Trophoblast cell (in vitro differentiated cells and primary cell): ENCODE measurements around the gene WASF3.

Experiments
- DNase-seq, 2 donors: peaks; one replicate each; pipeline ENCODE4 v3.0.0-alpha.2; 2016
- H2AFZ ChIP-seq: 2 replicates; pipeline ENCODE4 v1.6.1; 2013; ENCODE audit warnings: low read length, moderate library complexity, mild to moderate bottlenecking; ENCODE audit not compliant: insufficient read depth, poor library complexity
- H2AK5ac ChIP-seq: 2 replicates; pipeline ENCODE4 v1.6.1; 2013; ENCODE audit warnings: mild to moderate bottlenecking, low read length
- H2BK120ac ChIP-seq: 2 replicates; pipeline ENCODE4 v1.6.1; 2013; ENCODE audit warnings: low read length, mild to moderate bottlenecking, moderate library complexity; ENCODE audit not compliant: insufficient read depth, poor library complexity
- H2BK12ac ChIP-seq: 2 replicates; pipeline ENCODE4 v1.6.1; 2013; ENCODE audit warnings: mild to moderate bottlenecking, low read length, moderate library complexity
- H2BK5ac ChIP-seq: 2 replicates; pipeline ENCODE4 v1.6.1; 2013; ENCODE audit warnings: low read length, low read depth, moderate library complexity, mild to moderate bottlenecking; ENCODE audit not compliant: poor library complexity
- H3K14ac ChIP-seq: 2 replicates; pipeline ENCODE4 v1.6.1; 2013; ENCODE audit warnings: mild to moderate bottlenecking, low read length
- H3K18ac ChIP-seq: 2 replicates; pipeline ENCODE4 v1.6.1; 2013; ENCODE audit warnings: mild to moderate bottlenecking, low read length
- H3K23ac ChIP-seq: 2 replicates; pipeline ENCODE4 v1.6.1; 2013; ENCODE audit warnings: low read length
- H3K27ac ChIP-seq: 2 replicates; pipeline ENCODE4 v1.5.1; 2013; ENCODE audit warnings: low read depth, mild to moderate bottlenecking, inconsistent platforms, low read length, moderate library complexity
- H3K27me3 ChIP-seq: 2 replicates; pipeline ENCODE4 v1.6.1; 2013; ENCODE audit warnings: inconsistent platforms, mild to moderate bottlenecking, low read length, moderate library complexity; ENCODE audit not compliant: insufficient read depth
- H3K36me3 ChIP-seq, 2 experiments: 1 replicate in 1 of 2; 2 replicates in 1 of 2; pipeline ENCODE4 v1.6.1; 2013; ENCODE audit warnings: low read length in 2 of 2, mild to moderate bottlenecking in 2 of 2, moderate library complexity in 1 of 2; ENCODE audit not compliant: insufficient read depth in 2 of 2, control insufficient read depth in 1 of 2
- H3K4ac ChIP-seq: 2 replicates; pipeline ENCODE4 v1.6.1; 2013; ENCODE audit warnings: low read depth, mild to moderate bottlenecking, low read length, moderate library complexity
- H3K4me1 ChIP-seq, 2 experiments: 1 replicate in 1 of 2; 2 replicates in 1 of 2; pipeline ENCODE4 v1.6.1; 2013; ENCODE audit warnings: low read length in 2 of 2, mild to moderate bottlenecking in 2 of 2, moderate library complexity in 1 of 2; ENCODE audit not compliant: insufficient read depth in 2 of 2, control insufficient read depth in 1 of 2
- H3K4me2 ChIP-seq: 2 replicates; pipeline ENCODE4 v1.6.1; 2013; ENCODE audit warnings: inconsistent platforms, mild to moderate bottlenecking, low read length, moderate library complexity
- H3K4me3 ChIP-seq: 2 replicates; pipeline ENCODE4 v1.5.1; 2013; ENCODE audit warnings: mild to moderate bottlenecking, low read depth, low read length, inconsistent platforms
- H3K79me1 ChIP-seq: one replicate; pipeline ENCODE4 v1.6.1; 2013; ENCODE audit warnings: low read length
- H3K79me2 ChIP-seq: 2 replicates; pipeline ENCODE4 v1.6.1; 2013; ENCODE audit warnings: low read length, mild to moderate bottlenecking; ENCODE audit not compliant: control insufficient read depth, insufficient read depth, poor library complexity
- H3K9ac ChIP-seq: 2 replicates; pipeline ENCODE4 v1.6.1; 2013; ENCODE audit warnings: mild to moderate bottlenecking, low read length
- H3K9me3 ChIP-seq: 2 replicates; pipeline ENCODE4 v1.6.1; 2013; ENCODE audit warnings: low read depth, mild to moderate bottlenecking, control low read depth, inconsistent platforms, low read length; ENCODE audit not compliant: insufficient read depth
- H4K12ac ChIP-seq: 2 replicates; pipeline ENCODE4 v1.6.1; 2013; ENCODE audit warnings: low read depth, mild to moderate bottlenecking, low read length, moderate library complexity
- H4K8ac ChIP-seq: 2 replicates; pipeline ENCODE4 v1.6.1; 2013; ENCODE audit warnings: low read depth, mild to moderate bottlenecking, low read length, moderate library complexity
- H4K91ac ChIP-seq: one replicate; pipeline ENCODE4 v1.6.1; 2013; ENCODE audit warnings: low read depth, mild to moderate bottlenecking, low read length, moderate library complexity
- WGBS: extraction: QIAGEN DNeasy Blood & Tissue Kit; methylation state at CpG from one replicate; pipeline ENCODE4 v1.1.7; 2013; ENCODE audit warnings: missing lambda C conversion rate; ENCODE audit not compliant: insufficient read length, insufficient coverage; ENCODE audit errors: extremely low coverage; 5-methylcytosine and 5-hydroxymethylcytosine counted together

Gene WASF3

GRCh38 chr13:26563713-26564112 lies 6.2 kb downstream of the WASF3 start:
- Histone ChIP-seq H4K8ac (no peak overlapping the region), H3K4me2 (no peak overlapping the region), H3K36me3 (no peaks in the 10 kb centered on the region), H3K9me3 (no peaks in the 10 kb centered on the region), H2BK120ac (no peak overlapping the region), H4K91ac (no peak overlapping the region), H3K79me2 (no peaks in the 10 kb centered on the region), H3K14ac (no peak overlapping the region), H3K4me3 (no peak overlapping the region), H2BK12ac (no peak overlapping the region), H3K18ac (no peak overlapping the region), H3K23ac (no peak overlapping the region), H2AFZ (no peak overlapping the region), H3K27me3 (no peaks in the 10 kb centered on the region), H3K79me1 (no peaks in the 10 kb centered on the region), H3K4ac (no peak overlapping the region), H4K12ac (no peak overlapping the region), H2AK5ac (no peak overlapping the region), H2BK5ac (no peak overlapping the region), H3K27ac (no peak overlapping the region), H3K9ac (no peak overlapping the region), H3K4me1 (peaks cover 0 to 2% of the 10 kb centered on the region in 2 experiments)
- no peak for DNase-seq

DNA sequence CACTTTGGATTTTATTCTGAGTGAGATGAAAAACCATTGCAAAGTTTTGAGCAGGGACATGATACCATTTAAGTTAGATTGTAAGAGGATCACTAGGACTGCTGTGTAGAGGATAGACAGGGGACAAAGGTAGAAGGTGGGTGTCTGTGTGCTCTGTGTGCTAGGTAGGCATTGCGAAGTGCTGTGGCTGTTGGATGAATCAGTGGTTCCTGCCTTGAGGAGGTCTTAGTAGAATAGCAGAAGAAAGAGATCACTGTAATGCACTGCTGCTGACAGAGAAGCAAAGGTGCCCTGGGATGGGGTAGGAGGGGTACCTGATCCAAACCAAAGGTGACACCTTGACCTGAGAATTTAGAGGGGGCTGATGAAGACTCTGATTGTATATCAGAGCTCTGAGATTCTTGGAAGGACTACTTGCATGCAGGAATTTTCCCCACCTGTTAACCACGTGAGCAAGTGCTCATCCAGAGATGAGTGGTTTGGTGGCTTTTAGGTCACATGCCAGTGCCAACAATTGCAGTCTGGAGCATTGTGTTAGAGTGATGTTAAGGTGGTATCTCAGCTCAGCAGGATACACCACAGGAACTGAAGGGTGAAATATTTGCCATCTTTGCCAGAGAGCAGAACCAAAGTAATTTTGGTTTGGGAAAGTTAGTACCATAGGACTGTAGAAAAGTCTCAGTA lies 10.8 kb downstream of the WASF3 start:
- no peak for DNase-seq
- Histone ChIP-seq H2AFZ (no peak overlapping the region), H4K8ac (no peak overlapping the region), H3K36me3 (no peaks in the 10 kb centered on the region), H3K23ac (no peak overlapping the region), H2BK12ac (no peak overlapping the region), H3K79me2 (no peaks in the 10 kb centered on the region), H3K4me2 (no peak overlapping the region), H3K18ac (no peak overlapping the region), H2BK5ac (no peak overlapping the region), H2BK120ac (no peak overlapping the region), H3K79me1 (no peaks in the 10 kb centered on the region), H3K27me3 (no peaks in the 10 kb centered on the region), H4K12ac (no peak overlapping the region), H3K9me3 (no peaks in the 10 kb centered on the region), H2AK5ac (no peak overlapping the region), H3K4me1 (no peaks in the 10 kb centered on the region), H4K91ac (no peak overlapping the region), H3K4ac (no peak overlapping the region), H3K27ac (no peak overlapping the region), H3K14ac (no peak overlapping the region), H3K9ac (no peak overlapping the region), H3K4me3 (no peak overlapping the region)
- no CpG with 5 or more reads among the region's 2 CpGs for WGBS

DNA sequence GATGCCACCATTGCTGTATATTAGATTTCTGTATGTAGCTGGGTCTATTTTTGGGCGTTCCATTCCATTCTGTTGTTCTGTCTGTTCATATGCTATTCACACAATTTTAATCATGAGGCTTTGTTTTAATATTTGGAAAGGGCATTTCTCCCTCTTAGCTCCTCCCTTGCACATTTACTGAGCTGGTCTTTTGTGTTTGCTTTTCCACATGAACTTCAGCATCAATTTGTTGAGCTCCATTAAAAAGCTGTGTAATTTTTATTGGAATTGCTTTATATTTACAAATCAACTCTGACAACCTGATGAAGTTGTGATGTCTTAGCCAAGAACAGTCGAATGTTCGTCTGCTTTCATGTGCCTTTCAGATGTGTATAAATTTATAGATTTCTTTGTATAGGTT lies 14.0 kb downstream of the WASF3 start:
- no peaks in the 10 kb centered on the region for H3K9me3 ChIP-seq
- no peak overlapping the region for H3K4ac ChIP-seq
- H4K8ac ChIP-seq: no peak overlapping the region
- no peak overlapping the region for H2AFZ ChIP-seq
- no peaks in the 10 kb centered on the region for H3K4me1 ChIP-seq
- H3K36me3 ChIP-seq: no peaks in the 10 kb centered on the region
- H3K4me3 ChIP-seq: no peak overlapping the region
- no peaks in the 10 kb centered on the region for H3K27me3 ChIP-seq
- H3K18ac ChIP-seq: no peak overlapping the region
- no peak overlapping the region for H3K4me2 ChIP-seq
- no peak for DNase-seq
- no peak overlapping the region for H2BK5ac ChIP-seq
- H3K23ac ChIP-seq: no peak overlapping the region
- no peak overlapping the region for H2BK120ac ChIP-seq
- no peak overlapping the region for H3K9ac ChIP-seq
- no peaks in the 10 kb centered on the region for H3K79me2 ChIP-seq
- no peaks in the 10 kb centered on the region for H3K79me1 ChIP-seq
- no peak overlapping the region for H3K27ac ChIP-seq
- no peak overlapping the region for H4K12ac ChIP-seq
- H2BK12ac ChIP-seq: no peak overlapping the region
- H2AK5ac ChIP-seq: no peak overlapping the region
- no CpG with 5 or more reads among the region's 3 CpGs for WGBS
- no peak overlapping the region for H4K91ac ChIP-seq
- no peak overlapping the region for H3K14ac ChIP-seq

- DNase-seq: no peak
- Histone ChIP-seq H2AFZ (no peak overlapping the region), H3K23ac (no peak overlapping the region), H3K4me2 (no peak overlapping the region), H3K79me1 (no peaks in the 10 kb centered on the region), H3K18ac (no peak overlapping the region), H3K9me3 (no peaks in the 10 kb centered on the region), H2AK5ac (no peak overlapping the region), H3K9ac (no peak overlapping the region), H4K12ac (no peak overlapping the region), H4K91ac (no peak overlapping the region), H3K79me2 (no peaks in the 10 kb centered on the region), H3K14ac (no peak overlapping the region), H3K4me3 (no peak overlapping the region), H3K36me3 (no peaks in the 10 kb centered on the region), H3K27me3 (no peaks in the 10 kb centered on the region), H2BK12ac (no peak overlapping the region), H2BK5ac (no peak overlapping the region), H3K27ac (no peak overlapping the region), H4K8ac (no peak overlapping the region), H3K4me1 (no peaks in the 10 kb centered on the region), H3K4ac (no peak overlapping the region), H2BK120ac (no peak overlapping the region)
- no CpG with 5 or more reads among the region's 2 CpGs for WGBS
These were observed 17.8 kb downstream of the WASF3 start for GRCh38 chr13:26575244-26575643.
